ENCODE measurements around the gene NLGN3.

DNA sequence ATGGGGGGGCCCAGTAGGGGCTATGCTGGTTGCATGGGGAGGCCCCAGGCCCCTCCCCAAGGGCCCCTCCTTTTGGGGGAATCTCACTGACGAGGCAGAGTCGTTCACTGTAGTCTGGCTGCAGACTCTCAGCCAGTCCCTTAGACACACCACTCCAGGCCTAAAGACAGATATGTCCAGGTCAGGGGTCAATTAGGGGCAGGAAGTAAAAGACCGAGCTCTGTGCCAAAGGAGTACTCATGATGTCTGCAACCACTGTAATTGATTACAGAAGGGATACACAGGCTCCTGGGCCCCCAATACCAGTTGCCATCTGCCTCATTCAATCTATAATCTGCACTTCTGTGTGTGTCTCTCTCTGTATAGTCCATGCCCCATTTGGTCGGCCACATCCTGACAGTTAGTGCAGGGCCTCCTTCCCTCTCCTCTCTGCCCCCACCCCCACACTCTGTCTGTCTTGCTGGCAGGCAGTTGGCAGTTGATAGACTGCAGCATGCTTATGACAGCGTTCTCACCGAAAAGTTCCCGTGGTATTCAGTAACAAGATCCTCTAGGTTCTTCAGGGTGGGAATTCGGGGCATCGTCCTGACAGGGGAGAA is 36.8 kb upstream of the NLGN3 start:
- TF ChIP-seq, protein P1, sequence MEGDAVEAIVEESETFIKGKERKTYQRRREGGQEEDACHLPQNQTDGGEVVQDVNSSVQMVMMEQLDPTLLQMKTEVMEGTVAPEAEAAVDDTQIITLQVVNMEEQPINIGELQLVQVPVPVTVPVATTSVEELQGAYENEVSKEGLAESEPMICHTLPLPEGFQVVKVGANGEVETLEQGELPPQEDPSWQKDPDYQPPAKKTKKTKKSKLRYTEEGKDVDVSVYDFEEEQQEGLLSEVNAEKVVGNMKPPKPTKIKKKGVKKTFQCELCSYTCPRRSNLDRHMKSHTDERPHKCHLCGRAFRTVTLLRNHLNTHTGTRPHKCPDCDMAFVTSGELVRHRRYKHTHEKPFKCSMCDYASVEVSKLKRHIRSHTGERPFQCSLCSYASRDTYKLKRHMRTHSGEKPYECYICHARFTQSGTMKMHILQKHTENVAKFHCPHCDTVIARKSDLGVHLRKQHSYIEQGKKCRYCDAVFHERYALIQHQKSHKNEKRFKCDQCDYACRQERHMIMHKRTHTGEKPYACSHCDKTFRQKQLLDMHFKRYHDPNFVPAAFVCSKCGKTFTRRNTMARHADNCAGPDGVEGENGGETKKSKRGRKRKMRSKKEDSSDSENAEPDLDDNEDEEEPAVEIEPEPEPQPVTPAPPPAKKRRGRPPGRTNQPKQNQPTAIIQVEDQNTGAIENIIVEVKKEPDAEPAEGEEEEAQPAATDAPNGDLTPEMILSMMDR (IDR thresholded peaks at IDR 0.05): no peak
- TF ChIP-seq POLR2A (IDR thresholded peaks at IDR 0.05) (no peak), POLR2AphosphoS5 (IDR thresholded peaks at IDR 0.05) (no peak)
